CD14-positive monocyte (primary cell): ENCODE measurements around the gene LYRM4. TPM values are rescaled to one million over a fixed set of nuclear protein-coding genes. Genes with fewer than 3 reads are reported as not detected.
A peak's percentile ranks its signal among the peaks of the same experiment; 100 is the strongest.

Experiments
- DNase-seq, 3 donors: peaks; one replicate each; pipeline ENCODE4 v3.0.0-alpha.2; 2011 to 2022
- H2AFZ ChIP-seq: 2 replicates; pipeline ENCODE4 v1.6.0; 2012; ENCODE audit warnings: mild to moderate bottlenecking, low read depth, low read length, inconsistent platforms; ENCODE audit not compliant: insufficient read depth, poor library complexity, severe bottlenecking
- H3K27ac ChIP-seq, 2 donors: 1 replicate in 1 of 2; 2 replicates in 1 of 2; pipeline ENCODE4 v1.5.1; 2012 to 2013; ENCODE audit warnings: low read length in 2 of 2, control low read depth in 1 of 2, inconsistent platforms in 1 of 2, low read depth in 1 of 2, mild to moderate bottlenecking in 1 of 2
- H3K27me3 ChIP-seq, 2 donors: one replicate each; pipeline versions ENCODE4 v1.6.0 to v1.6.1; 2011 to 2013; ENCODE audit warnings: low read length in 2 of 2; ENCODE audit not compliant: control insufficient read depth in 2 of 2, insufficient read depth in 2 of 2
- H3K36me3 ChIP-seq, 2 donors: replicated peaks in 1 of 2; 1 replicate in 1 of 2; 2 replicates in 1 of 2; pipeline versions ENCODE4 v1.5.1 to v1.6.1; 2012 to 2013; ENCODE audit warnings: low read length in 2 of 2, control low read depth in 1 of 2, inconsistent platforms in 1 of 2, mild to moderate bottlenecking in 1 of 2; ENCODE audit not compliant: insufficient read depth in 2 of 2, control insufficient read depth in 1 of 2
- H3K4me1 ChIP-seq, 2 donors: 1 replicate in 1 of 2; 2 replicates in 1 of 2; pipeline versions ENCODE4 v1.5.1 to v1.6.1; 2012 to 2013; ENCODE audit warnings: low read length in 2 of 2, control low read depth in 1 of 2, inconsistent platforms in 1 of 2, mild to moderate bottlenecking in 1 of 2, moderate library complexity in 1 of 2; ENCODE audit not compliant: insufficient read depth in 2 of 2, control insufficient read depth in 1 of 2
- H3K4me2 ChIP-seq: replicated peaks from 2 replicates; pipeline ENCODE3; 2012; ENCODE audit warnings: low read length, moderate library complexity, mild to moderate bottlenecking; ENCODE audit not compliant: poor library complexity, severe bottlenecking; ENCODE audit errors: extremely low read depth
- H3K4me3 ChIP-seq, 3 experiments: fragments of 200-600 bp in 1 of 3; sonication (generic) in 1 of 3; replicated peaks in 1 of 3; 1 replicate in 2 of 3; 2 replicates in 1 of 3; pipeline ENCODE4 v1.5.1; 2011 to 2013; ENCODE audit warnings: low read length in 3 of 3, mild to moderate bottlenecking in 3 of 3, control low read depth in 2 of 3, low read depth in 2 of 3, inconsistent platforms in 1 of 3, moderate library complexity in 1 of 3
- H3K79me2 ChIP-seq: 2 replicates; pipeline ENCODE4 v1.6.0; 2012; ENCODE audit warnings: mild to moderate bottlenecking, control low read depth, inconsistent platforms, low read length, moderate library complexity; ENCODE audit not compliant: insufficient read depth
- H3K9ac ChIP-seq: 2 replicates; pipeline ENCODE4 v1.6.0; 2017; ENCODE audit warnings: low read length, mild to moderate bottlenecking; ENCODE audit not compliant: insufficient read depth, poor library complexity, severe bottlenecking
- H3K9me3 ChIP-seq, 2 donors: replicated peaks in 1 of 2; 1 replicate in 1 of 2; 2 replicates in 1 of 2; pipeline versions ENCODE4 v1.5.1 to v1.6.1; 2012 to 2013; ENCODE audit warnings: low read length in 2 of 2, control low read depth in 1 of 2; ENCODE audit not compliant: control insufficient read depth in 1 of 2, insufficient read depth in 1 of 2
- H4K20me1 ChIP-seq: 2 replicates; pipeline ENCODE4 v1.6.0; 2012; ENCODE audit warnings: mild to moderate bottlenecking, low read length, control low read depth, moderate library complexity; ENCODE audit not compliant: insufficient read depth
- H3K27ac Mint-ChIP-seq, 7 donors: one replicate each; pipeline ENCODE4 v1.8.0; 2020; ENCODE audit warnings: mild to moderate bottlenecking in 7 of 7, mixed read lengths in 7 of 7, moderate library complexity in 6 of 7, inconsistent platforms in 2 of 7
- H3K27me3 Mint-ChIP-seq, 3 donors: one replicate each; pipeline ENCODE4 v1.8.0; 2021 to 2022; ENCODE audit warnings: low read depth in 3 of 3, mild to moderate bottlenecking in 3 of 3, mixed read lengths in 3 of 3, moderate library complexity in 3 of 3, inconsistent platforms in 1 of 3
- H3K36me3 Mint-ChIP-seq, 2 donors: one replicate each; pipeline ENCODE4 v1.8.0; 2020; ENCODE audit warnings: mixed read lengths in 2 of 2, inconsistent platforms in 1 of 2, mild to moderate bottlenecking in 1 of 2
- H3K4me1 Mint-ChIP-seq: one replicate; pipeline ENCODE4 v1.8.0; 2020; ENCODE audit warnings: mild to moderate bottlenecking, mixed read lengths
- H3K4me3 Mint-ChIP-seq, 2 donors: one replicate each; pipeline ENCODE4 v1.8.0; 2020; ENCODE audit warnings: mild to moderate bottlenecking in 2 of 2, mixed read lengths in 2 of 2, moderate library complexity in 1 of 2
- H3K9me3 Mint-ChIP-seq, 7 donors: one replicate each; pipeline ENCODE4 v1.8.0; 2020 to 2022; ENCODE audit warnings: mixed read lengths in 7 of 7, mild to moderate bottlenecking in 6 of 7, moderate library complexity in 6 of 7, inconsistent platforms in 2 of 7
- CTCF ChIP-seq: fragments of 200-600 bp; IDR thresholded peaks from one replicate; pipeline ENCODE4 v1.8.0; 2022; ENCODE audit warnings: antibody characterized with exemption, mild to moderate bottlenecking
- WGBS: methylation state at CpG from one replicate; pipeline ENCODE4 v1.1.5; 2013; ENCODE audit warnings: missing lambda C conversion rate; ENCODE audit not compliant: insufficient coverage; 5-methylcytosine and 5-hydroxymethylcytosine counted together
- intact Hi-C, 2 donors: fragments of 100-400 bp; cut with micrococcal nuclease; formaldehyde crosslinking; loops; one replicate each; pipeline versions ENCODE4 v1.15.0 to v1.15.1; 2023
- polyA plus RNA-seq, 3 donors: library from polyadenylated mRNA; depleted of rRNA in 1 of 3; unstranded in 2 of 3; stranded (reverse) in 1 of 3; fragments of 300-500 nt in 2 of 3; fragments of >200 nt in 1 of 3; fragmentation: Illumina TruSeq in 2 of 3; gene quantifications; 1 replicate in 2 of 3; 2 replicates in 1 of 3; pipeline ENCODE4 v1.2.3, GENCODE V29; 2012 to 2021

LYRM4 gene
- polyA plus RNA-seq, 3 donors = 13.7 to 19.6 (median 18.1) TPM

GRCh38 chr6:5230081-5230480 lies 30.7 kb downstream of the LYRM4 start:
- Histone ChIP-seq H4K20me1 (no peaks in the 10 kb centered on the region), H2AFZ (no peak overlapping the region), H3K9ac (no peak overlapping the region), H3K27me3 (no peaks in the 10 kb centered on the region), H3K79me2 (no peaks in the 10 kb centered on the region), H3K4me3 (no peak overlapping the region), H3K27ac (no peak overlapping the region), H3K4me2 (no peak overlapping the region), H3K4me1 (peaks cover 11 to 13% of the 10 kb centered on the region in 2 donors), H3K9me3 (no peaks in the 10 kb centered on the region), H3K36me3 (no peaks in the 10 kb centered on the region)
- Mint-ChIP-seq H3K36me3 (peaks cover 2 to 5% of the 10 kb centered on the region in 2 donors), H3K9me3 (no peaks in the 10 kb centered on the region), H3K27ac (peak overlapping the region in 3 of 7 donors; percentile 14 to 43 (median 23)), H3K27me3 (peaks cover 0 to 2% (median 0%) of the 10 kb centered on the region in 3 donors), H3K4me1 (peaks cover 24% of the 10 kb centered on the region), H3K4me3 (no peak overlapping the region)
- intact Hi-C loops = no loop called here
- peak in 1 of 3 donors; percentile 67 for DNase-seq
- TF ChIP-seq CTCF = no peak
- no CpG with 5 or more reads among the region's 4 CpGs for WGBS

- no peaks in the 10 kb centered on the region for H3K9me3 ChIP-seq
- no peak overlapping the region for H3K9ac ChIP-seq
- H3K79me2 ChIP-seq = no peaks in the 10 kb centered on the region
- H3K4me2 ChIP-seq = no peak overlapping the region
- Mint-ChIP-seq H3K4me3 (no peak overlapping the region), H3K9me3 (no peaks in the 10 kb centered on the region), H3K27ac (peak overlapping the region in 2 of 7 donors; percentile 10 to 42), H3K4me1 (peaks cover 17% of the 10 kb centered on the region), H3K27me3 (no peaks in the 10 kb centered on the region), H3K36me3 (peaks cover 2 to 5% of the 10 kb centered on the region in 2 donors)
- no peak overlapping the region for H2AFZ ChIP-seq
- H3K4me1 ChIP-seq = peaks cover 8 to 9% of the 10 kb centered on the region in 2 donors
- intact Hi-C loops = no loop called here
- no peak for TF ChIP-seq CTCF
- 80% methylated on average over 1 of the region's 3 CpGs for WGBS
- no peaks in the 10 kb centered on the region for H3K27me3 ChIP-seq
- H4K20me1 ChIP-seq = no peaks in the 10 kb centered on the region
- no peak for DNase-seq
- no peak overlapping the region for H3K4me3 ChIP-seq
- H3K27ac ChIP-seq = no peak overlapping the region
- no peaks in the 10 kb centered on the region for H3K36me3 ChIP-seq
Measured at GRCh38 chr6:5229356-5229755, 31.4 kb downstream of the LYRM4 start.
